IgD-negative memory B cell (primary cell): ENCODE measurements around the gene ZEB1. TPM values are rescaled to one million over a fixed set of nuclear protein-coding genes. Genes with fewer than 3 reads are reported as not detected.
A peak's percentile ranks its signal among the peaks of the same experiment; 100 is the strongest.

ENCODE experiments used
- H3K27ac Mint-ChIP-seq, 3 donors: one replicate each; pipeline ENCODE4 v1.8.0; 2020 to 2022; ENCODE audit warnings: mild to moderate bottlenecking in 3 of 3, mixed read lengths in 3 of 3, moderate library complexity in 1 of 3
- H3K27me3 Mint-ChIP-seq: one replicate; pipeline ENCODE4 v1.8.0; 2021; ENCODE audit warnings: mixed read lengths
- H3K36me3 Mint-ChIP-seq: one replicate; pipeline ENCODE4 v1.8.0; 2020; ENCODE audit warnings: mild to moderate bottlenecking, mixed read lengths
- H3K4me1 Mint-ChIP-seq, 3 donors: one replicate each; pipeline ENCODE4 v1.8.0; 2020 to 2022; ENCODE audit warnings: mixed read lengths in 3 of 3, mild to moderate bottlenecking in 1 of 3
- H3K4me3 Mint-ChIP-seq, 4 donors: one replicate each; pipeline ENCODE4 v1.8.0; 2020 to 2022; ENCODE audit warnings: mild to moderate bottlenecking in 4 of 4, mixed read lengths in 4 of 4, moderate library complexity in 3 of 4
- H3K9me3 Mint-ChIP-seq, 3 donors: one replicate each; pipeline ENCODE4 v1.8.0; 2020 to 2021; ENCODE audit warnings: mixed read lengths in 3 of 3, mild to moderate bottlenecking in 1 of 3
- polyA plus RNA-seq: library from polyadenylated mRNA; unstranded; fragments of 300-500 nt; fragmentation: Illumina TruSeq; gene quantifications from one replicate; pipeline ENCODE4 v1.2.3, GENCODE V29; 2021

Gene ZEB1
- polyA plus RNA-seq, 1 donor from 2014 or later: 32.2 TPM

DNA sequence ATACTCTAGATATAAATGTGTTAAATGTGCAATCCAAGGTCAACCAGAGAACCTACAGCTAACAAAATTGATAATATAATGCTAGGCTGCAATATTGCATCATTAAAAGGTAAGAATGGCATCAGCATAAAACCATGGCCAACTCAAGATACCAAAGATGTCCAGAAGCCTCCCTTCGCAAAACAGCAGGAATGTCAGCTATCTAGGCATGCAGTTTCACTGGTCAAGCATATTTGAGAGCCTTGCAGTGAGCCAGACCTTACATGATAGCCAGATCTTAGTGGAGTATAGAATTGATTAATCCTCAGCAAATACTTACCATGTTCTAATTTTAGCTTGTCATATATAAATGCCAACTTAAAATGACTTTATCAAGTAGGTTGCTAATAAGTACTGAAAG, 138.8 kb downstream of the ZEB1 start:
- Mint-ChIP-seq H3K4me1 (peaks cover 4 to 26% (median 6%) of the 10 kb centered on the region in 3 donors), H3K27ac (no peak overlapping the region), H3K36me3 (peaks cover 18% of the 10 kb centered on the region), H3K27me3 (no peaks in the 10 kb centered on the region), H3K4me3 (no peak overlapping the region), H3K9me3 (peaks cover 8 to 22% (median 13%) of the 10 kb centered on the region in 3 donors)

GRCh38 chr10:31458974-31459373, 140.0 kb downstream of the ZEB1 start:
- no peaks in the 10 kb centered on the region for H3K27me3 Mint-ChIP-seq
- H3K4me1 Mint-ChIP-seq: peaks cover 4 to 19% (median 6%) of the 10 kb centered on the region in 3 donors
- H3K27ac Mint-ChIP-seq: peak overlapping the region in 1 of 3 donors; percentile 15
- H3K9me3 Mint-ChIP-seq: peaks cover 14 to 26% (median 19%) of the 10 kb centered on the region in 3 donors
- H3K4me3 Mint-ChIP-seq: no peak overlapping the region
- peaks cover 29% of the 10 kb centered on the region for H3K36me3 Mint-ChIP-seq

- H3K27ac Mint-ChIP-seq: no peak overlapping the region
- peaks cover 4 to 13% (median 6%) of the 10 kb centered on the region in 3 donors for H3K4me1 Mint-ChIP-seq
- no peak overlapping the region for H3K4me3 Mint-ChIP-seq
- peaks cover 33% of the 10 kb centered on the region for H3K36me3 Mint-ChIP-seq
- H3K9me3 Mint-ChIP-seq: peaks cover 14 to 33% (median 23%) of the 10 kb centered on the region in 3 donors
- no peaks in the 10 kb centered on the region for H3K27me3 Mint-ChIP-seq
Measured at GRCh38 chr10:31460242-31460641, 141.2 kb downstream of the ZEB1 start.

- Mint-ChIP-seq H3K9me3 (peaks cover 18 to 38% (median 28%) of the 10 kb centered on the region in 3 donors), H3K36me3 (peaks cover 48% of the 10 kb centered on the region), H3K27ac (no peak overlapping the region), H3K27me3 (no peaks in the 10 kb centered on the region), H3K4me3 (no peak overlapping the region), H3K4me1 (no peaks in the 10 kb centered on the region)
Measured at GRCh38 chr10:31464552-31464951, 145.5 kb downstream of the ZEB1 start.

DNA sequence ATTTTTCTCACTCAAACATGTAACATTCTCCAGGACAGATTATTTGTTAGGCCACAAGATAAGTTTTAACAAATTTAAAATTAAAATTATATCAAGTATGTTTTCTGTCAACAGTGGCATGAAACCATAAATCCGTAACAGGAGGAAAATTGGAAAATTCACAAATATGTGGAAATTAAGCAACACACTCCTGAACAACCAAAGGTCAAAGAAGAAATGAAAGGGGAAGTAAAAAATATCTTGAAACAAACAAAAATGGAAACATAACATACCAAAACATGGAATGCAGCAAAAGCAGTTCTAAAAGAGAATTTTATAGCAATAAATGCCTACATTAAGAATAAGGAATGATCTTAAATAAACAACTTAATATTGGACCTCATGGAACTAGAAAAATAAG, 147.3 kb downstream of the ZEB1 start:
- Mint-ChIP-seq H3K4me3 (peak overlapping the region in 1 of 4 donors; percentile 85), H3K27me3 (no peaks in the 10 kb centered on the region), H3K4me1 (no peaks in the 10 kb centered on the region), H3K36me3 (peaks cover 43% of the 10 kb centered on the region), H3K27ac (peak overlapping the region in 1 of 3 donors; percentile 68), H3K9me3 (peaks cover 18 to 35% (median 27%) of the 10 kb centered on the region in 3 donors)

GRCh38 chr10:31467791-31468535, 148.9 kb downstream of the ZEB1 start:
- no peaks in the 10 kb centered on the region for H3K4me1 Mint-ChIP-seq
- H3K27me3 Mint-ChIP-seq: no peaks in the 10 kb centered on the region
- H3K4me3 Mint-ChIP-seq: peak overlapping the region in 1 of 4 donors; percentile 24
- H3K27ac Mint-ChIP-seq: no peak overlapping the region
- peaks cover 9 to 22% (median 18%) of the 10 kb centered on the region in 3 donors for H3K9me3 Mint-ChIP-seq
- peaks cover 30% of the 10 kb centered on the region for H3K36me3 Mint-ChIP-seq

DNA sequence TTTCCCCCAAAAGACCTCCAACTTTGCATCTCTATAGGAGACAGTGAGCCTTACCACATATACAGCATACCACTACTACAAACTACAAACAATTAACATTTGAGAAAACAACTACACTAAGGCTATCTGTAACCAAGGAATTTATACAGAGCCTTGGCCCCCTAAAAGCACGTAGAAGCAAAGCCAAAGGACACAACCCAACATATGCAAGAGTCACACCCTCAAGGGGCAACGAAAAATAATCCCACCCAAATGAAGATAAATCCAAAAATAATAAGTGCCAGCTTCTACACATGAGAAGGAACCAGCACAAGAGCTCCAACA, 149.5 kb downstream of the ZEB1 start:
- H3K9me3 Mint-ChIP-seq: peaks cover 6 to 16% (median 14%) of the 10 kb centered on the region in 3 donors
- H3K4me1 Mint-ChIP-seq: no peaks in the 10 kb centered on the region
- H3K27me3 Mint-ChIP-seq: no peaks in the 10 kb centered on the region
- H3K4me3 Mint-ChIP-seq: peak overlapping the region in 1 of 4 donors; percentile 64
- H3K36me3 Mint-ChIP-seq: peaks cover 24% of the 10 kb centered on the region
- no peak overlapping the region for H3K27ac Mint-ChIP-seq

DNA sequence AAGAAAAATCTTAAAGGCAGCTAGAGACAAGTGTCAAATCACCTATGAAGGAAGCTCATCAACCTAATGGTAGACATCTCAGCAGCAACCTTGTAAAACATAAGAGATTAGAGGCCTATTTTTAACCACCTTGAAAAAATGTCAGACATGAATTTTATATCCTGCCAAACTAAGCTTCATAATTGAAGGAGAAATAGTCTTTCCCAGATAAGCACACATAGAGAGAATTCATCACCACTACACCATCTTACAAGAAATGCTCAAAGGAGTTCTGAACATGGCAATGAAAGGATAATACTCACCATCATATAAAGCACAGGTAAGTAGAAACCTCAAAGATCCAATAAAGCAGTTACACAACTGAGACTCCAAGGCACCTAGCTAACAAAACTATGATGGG, 156.5 kb downstream of the ZEB1 start:
- no peak overlapping the region for H3K4me3 Mint-ChIP-seq
- H3K27me3 Mint-ChIP-seq: no peaks in the 10 kb centered on the region
- peaks cover 5 to 15% (median 7%) of the 10 kb centered on the region in 3 donors for H3K9me3 Mint-ChIP-seq
- peaks cover 0 to 5% (median 0%) of the 10 kb centered on the region in 3 donors for H3K4me1 Mint-ChIP-seq
- H3K27ac Mint-ChIP-seq: no peak overlapping the region
- H3K36me3 Mint-ChIP-seq: peaks cover 6% of the 10 kb centered on the region

- H3K4me3 Mint-ChIP-seq: no peak overlapping the region
- H3K36me3 Mint-ChIP-seq: peaks cover 6% of the 10 kb centered on the region
- H3K4me1 Mint-ChIP-seq: peaks cover 0 to 5% (median 0%) of the 10 kb centered on the region in 3 donors
- peaks cover 5 to 15% (median 7%) of the 10 kb centered on the region in 3 donors for H3K9me3 Mint-ChIP-seq
- H3K27me3 Mint-ChIP-seq: no peaks in the 10 kb centered on the region
- no peak overlapping the region for H3K27ac Mint-ChIP-seq
Measured at GRCh38 chr10:31476088-31476487, 157.1 kb downstream of the ZEB1 start.

- H3K4me3 Mint-ChIP-seq: no peak overlapping the region
- peaks cover 6% of the 10 kb centered on the region for H3K36me3 Mint-ChIP-seq
- peaks cover 5 to 15% (median 7%) of the 10 kb centered on the region in 3 donors for H3K9me3 Mint-ChIP-seq
- H3K27ac Mint-ChIP-seq: no peak overlapping the region
- no peaks in the 10 kb centered on the region for H3K27me3 Mint-ChIP-seq
- H3K4me1 Mint-ChIP-seq: peaks cover 0 to 5% (median 0%) of the 10 kb centered on the region in 3 donors
Measured at GRCh38 chr10:31477584-31477983, 158.6 kb downstream of the ZEB1 start.

- no peak overlapping the region for H3K4me3 Mint-ChIP-seq
- H3K27ac Mint-ChIP-seq: no peak overlapping the region
- peaks cover 6% of the 10 kb centered on the region for H3K36me3 Mint-ChIP-seq
- H3K4me1 Mint-ChIP-seq: peaks cover 0 to 5% (median 0%) of the 10 kb centered on the region in 3 donors
- H3K9me3 Mint-ChIP-seq: peaks cover 4 to 26% (median 7%) of the 10 kb centered on the region in 3 donors
- no peaks in the 10 kb centered on the region for H3K27me3 Mint-ChIP-seq
Measured at GRCh38 chr10:31479752-31480151, 160.7 kb downstream of the ZEB1 start.

DNA sequence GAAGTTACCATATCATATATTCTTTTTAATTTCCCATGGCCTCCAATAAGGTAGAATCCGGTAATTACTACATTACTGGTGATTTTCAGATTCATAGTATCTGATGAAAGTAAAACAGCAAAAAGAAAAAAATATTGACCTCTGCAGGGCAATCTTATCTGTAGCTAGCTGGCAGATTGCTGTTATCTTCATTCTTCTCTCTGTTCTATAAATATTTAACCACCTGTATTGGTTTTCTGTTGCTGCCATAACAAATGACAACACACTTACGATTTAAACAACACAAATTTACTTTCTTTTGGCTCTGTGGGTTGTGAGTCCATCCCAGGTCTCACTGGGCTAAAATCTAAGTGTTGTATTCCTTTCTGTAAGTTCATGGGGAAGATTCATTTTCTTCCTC, 164.5 kb downstream of the ZEB1 start:
- Mint-ChIP-seq H3K9me3 (peaks cover 0 to 27% (median 0%) of the 10 kb centered on the region in 3 donors), H3K4me3 (no peak overlapping the region), H3K27me3 (no peaks in the 10 kb centered on the region), H3K4me1 (no peaks in the 10 kb centered on the region), H3K36me3 (peaks cover 13% of the 10 kb centered on the region), H3K27ac (peak overlapping the region in 1 of 3 donors; percentile 19)

GRCh38 chr10:31484431-31485135, 165.6 kb downstream of the ZEB1 start:
- peaks cover 0 to 28% (median 2%) of the 10 kb centered on the region in 3 donors for H3K9me3 Mint-ChIP-seq
- H3K27me3 Mint-ChIP-seq: no peaks in the 10 kb centered on the region
- H3K36me3 Mint-ChIP-seq: peaks cover 17% of the 10 kb centered on the region
- H3K27ac Mint-ChIP-seq: peak overlapping the region in 1 of 3 donors; percentile 21
- H3K4me3 Mint-ChIP-seq: no peak overlapping the region
- no peaks in the 10 kb centered on the region for H3K4me1 Mint-ChIP-seq

- no peaks in the 10 kb centered on the region for H3K4me1 Mint-ChIP-seq
- no peak overlapping the region for H3K27ac Mint-ChIP-seq
- peaks cover 20% of the 10 kb centered on the region for H3K36me3 Mint-ChIP-seq
- H3K9me3 Mint-ChIP-seq: peaks cover 2 to 11% (median 5%) of the 10 kb centered on the region in 3 donors
- no peaks in the 10 kb centered on the region for H3K27me3 Mint-ChIP-seq
- no peak overlapping the region for H3K4me3 Mint-ChIP-seq
Measured at GRCh38 chr10:31490858-31491504, 172.0 kb downstream of the ZEB1 start.

DNA sequence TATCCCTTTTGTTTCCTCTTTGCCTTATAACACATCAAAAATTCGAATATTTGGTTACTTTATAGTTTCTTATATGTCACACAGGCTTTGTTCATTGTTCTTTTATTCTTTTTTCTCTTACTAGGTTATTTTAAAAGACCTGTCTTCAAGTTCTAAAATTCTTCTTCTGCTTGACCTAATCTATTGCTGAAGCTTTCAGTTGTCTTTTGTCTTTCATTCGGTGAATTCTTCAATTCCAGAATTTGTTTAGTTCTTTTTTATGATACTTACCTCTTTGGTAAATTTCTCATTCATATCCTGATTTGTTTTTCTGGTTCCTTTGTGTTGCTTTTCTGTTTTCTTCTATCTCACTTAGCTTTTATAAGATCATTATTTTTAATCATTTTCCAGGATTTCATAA, 188.4 kb downstream of the ZEB1 start:
- no peak overlapping the region for H3K27ac Mint-ChIP-seq
- H3K4me1 Mint-ChIP-seq: peaks cover 0 to 10% (median 0%) of the 10 kb centered on the region in 3 donors
- peaks cover 17 to 40% (median 31%) of the 10 kb centered on the region in 3 donors for H3K9me3 Mint-ChIP-seq
- peaks cover 45% of the 10 kb centered on the region for H3K36me3 Mint-ChIP-seq
- no peaks in the 10 kb centered on the region for H3K27me3 Mint-ChIP-seq
- no peak overlapping the region for H3K4me3 Mint-ChIP-seq
